ENCODE measurements around the gene IQGAP2. TPM values are rescaled to one million over a fixed set of nuclear protein-coding genes. Genes with fewer than 3 reads are reported as not detected.

Gene IQGAP2
- total RNA-seq, 1 donor from 2014 or later: 1.4 TPM

DNA sequence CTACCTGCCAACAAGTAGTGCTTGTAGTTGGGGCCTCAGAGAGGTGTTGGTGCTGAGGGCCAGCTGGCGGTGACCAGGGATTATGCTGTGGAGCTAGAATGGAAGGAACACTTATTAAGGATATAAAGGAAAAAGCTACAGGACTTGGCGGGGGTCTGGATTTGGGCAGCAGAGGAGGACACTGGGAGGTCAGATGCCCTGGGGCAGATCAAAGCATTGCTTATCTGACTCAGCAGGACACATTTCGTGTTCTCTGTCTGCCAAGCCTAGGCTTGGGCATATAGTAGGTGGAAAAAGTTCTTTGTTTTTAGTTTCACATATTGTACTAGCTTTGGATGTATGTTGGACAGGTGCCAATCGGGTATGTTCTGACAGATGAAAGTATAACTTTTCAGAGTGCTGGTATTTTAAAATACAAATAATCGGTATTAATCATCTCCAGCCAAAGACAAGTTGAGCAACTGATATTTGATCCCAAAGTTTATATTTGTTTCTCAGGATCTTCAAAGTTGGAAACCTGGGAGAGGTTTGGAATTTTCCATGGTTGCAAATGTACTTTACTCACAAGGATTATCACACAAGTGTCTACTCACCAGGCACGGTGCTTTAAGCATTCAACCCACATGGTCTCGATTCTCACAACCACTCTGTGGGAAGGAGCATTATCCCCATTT, 69.4 kb downstream of the IQGAP2 start:
- no peaks in the 10 kb centered on the region for H3K36me3 Mint-ChIP-seq (ENCODE audit: unreplicated experiment)
- H3K9me3 Mint-ChIP-seq (ENCODE audit: unreplicated experiment): no peaks in the 10 kb centered on the region
- peaks cover 7% of the 10 kb centered on the region for H3K27me3 Mint-ChIP-seq (ENCODE audit: unreplicated experiment)
- H3K27ac Mint-ChIP-seq (ENCODE audit: unreplicated experiment): no peak overlapping the region
- no peaks in the 10 kb centered on the region for H3K4me1 Mint-ChIP-seq (ENCODE audit: low read depth, unreplicated experiment)
- no peak for DNase-seq
- TF ChIP-seq CTCF (IDR thresholded peaks at IDR 0.05; ENCODE audit: partially characterized antibody, unreplicated experiment): no peak
- H3K4me3 Mint-ChIP-seq (ENCODE audit: unreplicated experiment): no peak overlapping the region

GRCh38 chr5:76473009-76473336, 69.9 kb downstream of the IQGAP2 start:
- TF ChIP-seq CTCF (IDR thresholded peaks at IDR 0.05; ENCODE audit: partially characterized antibody, unreplicated experiment): no peak
- Mint-ChIP-seq H3K9me3 (ENCODE audit: unreplicated experiment) (no peaks in the 10 kb centered on the region), H3K36me3 (ENCODE audit: unreplicated experiment) (no peaks in the 10 kb centered on the region), H3K4me1 (ENCODE audit: low read depth, unreplicated experiment) (no peaks in the 10 kb centered on the region), H3K27ac (ENCODE audit: unreplicated experiment) (no peak overlapping the region), H3K27me3 (ENCODE audit: unreplicated experiment) (peaks cover 7% of the 10 kb centered on the region), H3K4me3 (ENCODE audit: unreplicated experiment) (no peak overlapping the region)
- DNase-seq: no peak

DNA sequence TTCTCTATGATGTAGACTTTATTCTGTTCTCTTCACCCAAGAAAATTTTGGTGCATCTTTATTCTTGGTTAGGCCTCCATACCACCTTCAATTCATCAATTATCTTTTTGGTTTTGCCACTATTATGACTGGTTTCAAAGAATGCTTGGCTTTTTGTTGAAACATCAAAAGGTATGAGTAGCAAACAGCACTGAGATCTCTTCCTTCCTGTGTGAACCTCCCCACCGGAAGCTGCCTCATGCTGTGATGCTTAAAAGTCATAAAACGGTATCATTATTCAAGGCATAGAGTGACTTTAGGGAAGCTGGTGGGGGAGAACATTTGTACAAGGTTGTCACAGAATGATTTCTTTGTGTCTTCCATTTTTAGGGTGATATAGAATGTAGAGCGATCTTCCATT, 70.6 kb downstream of the IQGAP2 start:
- H3K9me3 Mint-ChIP-seq (ENCODE audit: unreplicated experiment): no peaks in the 10 kb centered on the region
- H3K4me1 Mint-ChIP-seq (ENCODE audit: low read depth, unreplicated experiment): no peaks in the 10 kb centered on the region
- H3K36me3 Mint-ChIP-seq (ENCODE audit: unreplicated experiment): no peaks in the 10 kb centered on the region
- H3K27me3 Mint-ChIP-seq (ENCODE audit: unreplicated experiment): peaks cover 7% of the 10 kb centered on the region
- no peak for TF ChIP-seq CTCF (IDR thresholded peaks at IDR 0.05; ENCODE audit: partially characterized antibody, unreplicated experiment)
- DNase-seq: no peak
- H3K27ac Mint-ChIP-seq (ENCODE audit: unreplicated experiment): no peak overlapping the region
- H3K4me3 Mint-ChIP-seq (ENCODE audit: unreplicated experiment): no peak overlapping the region

DNA sequence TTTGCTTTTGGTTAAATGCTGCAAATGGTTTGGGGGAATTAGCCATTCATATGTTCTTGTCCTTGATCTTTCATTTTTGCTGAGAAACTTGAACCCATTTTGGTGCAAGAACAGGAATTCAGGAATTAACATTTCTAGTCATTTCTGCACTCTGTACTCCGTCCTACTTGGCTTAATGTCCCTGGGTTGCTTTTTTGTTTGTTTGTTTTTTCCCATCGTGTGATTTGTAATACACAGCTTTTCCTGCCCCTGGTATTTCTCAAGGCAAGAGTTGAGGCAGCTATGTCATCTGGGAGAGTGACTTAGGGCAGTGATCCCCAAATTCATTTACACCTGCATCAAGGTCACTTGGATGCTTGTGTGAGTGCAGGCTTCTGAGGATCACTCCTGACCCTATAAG, 71.3 kb downstream of the IQGAP2 start:
- TF ChIP-seq CTCF (IDR thresholded peaks at IDR 0.05; ENCODE audit: partially characterized antibody, unreplicated experiment): no peak
- Mint-ChIP-seq H3K36me3 (ENCODE audit: unreplicated experiment) (no peaks in the 10 kb centered on the region), H3K9me3 (ENCODE audit: unreplicated experiment) (no peaks in the 10 kb centered on the region), H3K4me1 (ENCODE audit: low read depth, unreplicated experiment) (no peaks in the 10 kb centered on the region), H3K27ac (ENCODE audit: unreplicated experiment) (no peak overlapping the region), H3K27me3 (ENCODE audit: unreplicated experiment) (peaks cover 7% of the 10 kb centered on the region), H3K4me3 (ENCODE audit: unreplicated experiment) (no peak overlapping the region)
- DNase-seq: no peak

DNA sequence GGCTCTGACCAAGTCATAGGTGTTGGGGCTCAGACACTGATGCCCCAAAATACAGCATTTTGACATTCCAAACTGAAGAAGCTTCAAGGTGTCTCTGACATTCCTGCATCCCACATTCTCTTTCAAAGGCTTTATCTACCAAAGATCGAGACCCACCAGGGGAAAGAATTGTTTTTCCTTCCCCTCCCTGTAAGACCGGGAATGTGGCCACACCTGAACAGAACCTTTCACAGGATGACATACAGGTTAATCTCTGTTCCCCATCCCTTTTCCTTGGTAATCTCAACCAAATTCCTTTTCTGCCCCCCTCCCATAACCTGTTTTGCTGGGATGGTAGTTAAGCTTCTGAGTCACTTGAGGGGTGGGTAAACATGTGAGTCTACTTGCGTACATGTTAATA, 72.3 kb downstream of the IQGAP2 start:
- Mint-ChIP-seq H3K27me3 (ENCODE audit: unreplicated experiment) (peaks cover 9% of the 10 kb centered on the region), H3K4me1 (ENCODE audit: low read depth, unreplicated experiment) (peaks cover 2% of the 10 kb centered on the region), H3K4me3 (ENCODE audit: unreplicated experiment) (no peak overlapping the region), H3K36me3 (ENCODE audit: unreplicated experiment) (no peaks in the 10 kb centered on the region), H3K27ac (ENCODE audit: unreplicated experiment) (no peak overlapping the region), H3K9me3 (ENCODE audit: unreplicated experiment) (peaks cover 1% of the 10 kb centered on the region)
- no peak for TF ChIP-seq CTCF (IDR thresholded peaks at IDR 0.05; ENCODE audit: partially characterized antibody, unreplicated experiment)
- DNase-seq: no peak
